SW480 (cell line): ENCODE results near the gene ACSS2.
A peak's percentile ranks its signal among the peaks of the same experiment; 100 is the strongest.
"Not testable (repeated sequence)": the region's sequence is repeated elsewhere in the genome, so short reads cannot be mapped to it uniquely, and the experiment has no call there.

Experiments
- DNase-seq: peaks from one replicate; pipeline ENCODE4 v3.0.0-alpha.2; 2016; ENCODE audit warnings: low spot score

The ACSS2 gene

DNA sequence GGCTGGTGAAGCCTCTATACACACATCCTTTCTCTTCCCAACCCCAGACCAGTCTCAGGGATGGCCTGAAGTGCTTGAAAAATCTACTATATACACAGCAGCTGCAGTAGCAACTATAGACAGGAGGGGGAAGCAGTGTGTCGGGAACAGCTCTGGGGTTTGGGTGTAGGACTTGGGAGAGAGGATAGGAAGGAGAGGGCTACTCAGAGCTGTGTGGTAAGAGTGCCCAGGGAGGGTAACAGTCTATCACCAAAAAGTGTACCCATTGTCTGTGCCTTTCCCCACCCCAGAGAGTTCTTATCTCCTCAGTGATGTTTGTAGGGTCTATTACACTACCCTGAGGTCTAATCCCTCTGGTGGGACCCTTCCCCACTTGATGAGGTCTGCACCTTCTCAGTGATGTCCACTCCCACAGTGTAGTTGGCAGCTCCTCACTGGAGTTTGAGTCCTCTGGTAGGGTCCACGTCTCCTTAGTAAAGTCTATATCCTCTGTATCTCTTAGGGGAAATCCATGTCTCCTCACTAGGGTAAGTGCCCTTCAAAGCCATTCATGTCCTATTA is 2.2 kb upstream of the ACSS2 start:
- DNase-seq, result peak; percentile 93

DNA sequence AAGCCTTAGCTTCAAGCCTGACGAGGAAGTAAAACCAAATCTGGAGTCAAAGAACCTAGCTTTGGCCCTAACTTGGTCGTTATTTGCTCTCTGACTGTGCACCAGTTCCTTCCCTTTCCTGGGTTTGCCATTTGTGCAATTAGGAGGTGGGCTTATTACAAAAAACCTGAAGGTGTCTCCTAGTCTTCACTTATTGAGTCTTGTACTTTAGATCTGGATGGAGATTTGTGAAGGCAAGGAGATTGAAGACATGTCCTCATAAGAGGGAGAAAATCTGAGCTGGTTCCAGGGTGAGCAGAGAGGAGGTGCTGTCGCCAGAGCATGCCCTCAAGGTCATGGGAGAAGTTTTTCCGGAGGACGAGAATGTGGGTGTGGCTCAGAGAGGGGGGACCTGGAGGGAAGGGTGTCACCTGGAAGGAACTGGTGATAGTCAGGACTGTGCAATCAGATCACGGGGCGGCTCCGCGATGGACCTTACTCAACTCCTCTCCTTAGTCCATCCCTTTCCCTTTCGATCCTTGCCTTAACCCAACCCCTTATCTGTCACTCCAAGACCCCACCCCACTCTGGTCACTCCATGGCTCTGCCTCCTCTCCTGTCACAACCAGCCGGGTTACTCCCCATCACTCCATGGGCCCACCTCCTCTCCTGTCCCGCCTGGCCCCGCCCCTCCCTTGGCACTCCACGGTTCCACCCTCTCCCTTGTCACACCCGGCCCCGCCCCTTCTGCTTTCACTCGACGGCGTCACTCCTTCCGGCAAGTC is 588 bp upstream of the ACSS2 start:
- DNase-seq, result peak; percentile 100

DNA sequence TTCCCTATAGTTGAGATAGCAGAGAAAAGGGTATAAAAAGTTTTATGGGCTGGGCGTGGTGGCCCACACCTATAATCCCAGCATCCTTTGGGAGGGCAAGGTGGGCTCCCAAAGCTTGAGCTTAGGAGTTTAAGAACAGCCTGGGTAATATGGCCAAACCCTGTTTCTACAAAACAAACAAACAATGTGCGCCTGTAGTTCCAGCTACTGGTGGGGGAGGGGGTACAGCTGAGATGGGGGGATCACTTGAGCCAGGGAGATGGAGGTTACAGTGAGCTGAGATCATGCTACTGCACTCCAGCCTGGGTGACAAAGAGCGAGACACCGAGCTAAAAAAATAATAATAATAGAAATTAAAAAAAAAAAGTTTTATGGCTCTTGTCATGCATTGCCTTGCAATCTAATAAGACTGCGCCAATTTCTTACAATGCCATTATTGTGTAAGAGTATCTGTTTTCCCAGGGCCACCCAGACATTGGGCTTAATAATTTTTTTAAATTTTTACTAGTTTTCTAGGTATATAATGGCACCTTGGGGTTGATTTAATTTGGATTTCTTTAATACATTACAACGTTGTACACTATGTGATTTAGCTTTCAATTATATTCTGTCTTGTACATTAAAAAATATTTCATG is 3.9 kb downstream of the ACSS2 start:
- DNase-seq, result no peak

DNA sequence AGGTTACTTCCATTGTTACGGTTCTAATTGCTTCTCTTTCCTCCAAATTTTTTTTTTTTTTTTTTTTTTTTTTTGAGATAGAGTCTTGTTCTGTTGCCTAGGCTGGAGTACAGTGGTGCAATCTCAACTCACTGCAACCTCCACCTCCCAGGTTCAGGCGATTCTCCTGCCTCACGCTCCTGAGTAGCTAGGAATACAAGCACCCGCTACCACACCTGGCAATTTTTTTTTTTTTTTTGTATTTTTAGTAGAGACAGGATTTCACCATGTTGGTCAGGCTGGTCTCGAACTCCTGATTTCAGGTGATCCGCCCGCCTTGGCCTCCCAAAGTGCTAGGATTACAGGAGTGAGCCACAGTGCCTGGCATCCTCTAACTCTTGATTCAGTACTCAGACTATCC is 4.6 kb downstream of the ACSS2 start:
- DNase-seq, result not testable (repeated sequence)

DNA sequence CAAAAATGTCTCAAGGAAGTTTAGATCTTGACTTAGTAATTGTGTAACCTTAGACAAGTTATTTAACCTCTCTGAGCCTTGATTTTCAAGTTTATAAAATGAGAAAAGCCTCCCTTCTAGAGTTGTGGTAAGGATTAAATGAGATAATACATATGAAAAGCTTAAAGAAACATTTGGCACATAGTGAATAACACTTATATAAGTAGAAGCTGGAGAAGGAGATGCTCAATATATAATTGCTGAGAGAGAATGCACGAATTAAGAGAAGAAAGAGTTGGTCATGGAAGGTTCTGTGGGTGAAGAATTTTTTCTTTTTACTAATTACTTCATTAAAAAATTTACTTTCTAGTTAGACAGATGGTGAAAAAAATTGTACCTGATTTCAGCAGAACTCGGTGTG is 5.3 kb downstream of the ACSS2 start:
- DNase-seq, result no peak

DNA sequence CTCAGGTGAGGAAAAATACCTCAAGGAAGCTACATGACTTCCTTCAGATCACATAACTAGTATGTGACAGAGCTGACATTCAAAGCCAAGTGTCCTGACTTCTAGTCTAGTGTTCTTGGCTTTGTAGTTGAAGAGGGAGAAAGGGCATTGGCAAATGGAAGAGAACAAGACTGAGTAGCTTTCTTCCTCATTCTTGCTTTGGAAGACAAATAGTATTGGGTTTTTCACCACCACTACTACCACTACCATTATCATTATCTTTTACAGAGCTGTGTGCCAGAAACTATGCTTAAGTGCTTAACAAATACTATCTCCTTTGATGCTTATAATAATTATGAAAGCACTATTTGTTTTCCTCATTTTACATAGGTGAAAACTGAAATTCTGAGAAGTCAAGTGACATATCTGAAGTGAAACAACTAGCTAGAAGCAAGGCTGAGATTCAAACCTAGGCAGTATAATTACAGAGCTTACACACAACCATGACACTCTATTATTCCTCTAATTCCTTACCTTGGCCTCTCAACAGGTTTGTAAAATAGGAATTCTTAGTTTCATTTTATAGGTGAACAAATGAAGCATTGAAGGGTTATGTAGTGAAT is 6.8 kb downstream of the ACSS2 start:
- DNase-seq, result no peak

DNA sequence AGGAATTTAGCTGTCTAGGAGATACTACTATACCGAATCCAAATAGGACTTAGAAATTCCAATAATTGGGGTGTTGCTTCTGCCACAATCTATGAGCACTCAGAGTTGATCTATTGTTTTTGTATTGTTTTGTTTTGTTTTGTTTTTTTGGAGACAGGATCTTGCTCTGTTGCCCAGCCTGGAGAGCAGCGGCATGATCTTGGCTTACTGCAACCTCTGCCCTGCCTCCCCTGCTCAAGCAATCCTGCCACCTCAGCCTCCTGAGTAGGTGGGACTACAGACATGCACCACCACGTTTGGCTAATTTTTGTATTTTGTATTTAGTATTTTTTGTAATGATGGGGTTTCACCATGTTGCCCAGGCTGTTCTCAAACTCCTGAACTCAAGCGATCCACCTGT is 7.4 kb downstream of the ACSS2 start:
- no peak for DNase-seq

DNA sequence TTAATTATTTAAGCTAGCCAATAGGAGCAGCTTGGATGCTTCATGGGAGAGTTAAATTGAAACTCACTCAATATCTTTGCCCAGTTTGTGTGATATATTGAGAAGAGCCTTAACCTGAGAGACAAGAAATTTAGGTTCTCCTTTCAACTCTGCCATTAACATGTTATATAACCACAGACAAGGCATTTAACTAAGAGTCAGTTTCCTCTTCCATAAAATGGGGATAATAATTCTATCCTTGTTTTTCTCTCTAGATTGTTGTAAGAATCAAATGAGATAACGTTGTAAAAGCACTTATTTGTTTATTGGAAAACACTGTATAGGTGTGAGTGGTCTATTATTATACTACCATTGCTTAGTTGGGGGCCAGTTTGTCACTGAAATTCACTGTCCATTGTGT is 7.8 kb downstream of the ACSS2 start:
- DNase-seq, result no peak

DNA sequence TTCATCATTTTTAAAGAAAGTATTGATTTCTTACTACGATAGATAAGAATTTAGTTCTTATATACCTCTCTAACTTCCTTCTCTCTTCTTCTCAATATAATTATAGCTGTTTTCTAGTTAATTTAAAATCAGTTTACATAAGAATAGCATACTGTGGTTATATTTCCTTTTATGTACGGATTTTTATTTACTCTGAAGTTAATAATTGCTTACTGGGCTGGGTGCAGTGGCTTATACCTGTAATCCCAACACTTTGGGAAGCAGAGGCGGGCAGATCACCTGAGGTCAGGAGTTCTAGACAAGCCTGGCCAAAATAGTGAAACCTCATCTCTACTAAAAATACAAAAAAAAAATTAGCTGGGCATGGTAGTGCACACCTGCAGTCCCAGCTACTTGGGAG is 9.7 kb downstream of the ACSS2 start:
- no peak for DNase-seq

DNA sequence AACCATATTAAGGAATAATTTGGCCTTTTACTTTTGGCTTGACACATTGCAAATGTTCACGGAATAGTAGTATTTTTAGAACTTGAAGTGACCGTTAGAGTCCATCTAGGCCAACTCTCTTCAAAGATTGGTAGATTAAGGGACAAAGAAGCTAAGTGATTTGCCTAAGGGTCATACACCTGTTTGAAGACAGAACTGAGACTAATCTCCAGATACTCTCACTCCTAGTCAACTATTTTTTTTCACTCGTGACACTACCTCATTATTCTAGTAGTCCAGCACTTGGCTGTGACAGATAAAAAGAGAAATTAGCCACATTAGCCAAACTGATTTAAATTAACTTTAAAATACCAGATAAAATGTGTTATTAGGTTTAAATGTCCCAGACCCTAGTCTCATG is 10.6 kb downstream of the ACSS2 start:
- DNase-seq, result no peak

DNA sequence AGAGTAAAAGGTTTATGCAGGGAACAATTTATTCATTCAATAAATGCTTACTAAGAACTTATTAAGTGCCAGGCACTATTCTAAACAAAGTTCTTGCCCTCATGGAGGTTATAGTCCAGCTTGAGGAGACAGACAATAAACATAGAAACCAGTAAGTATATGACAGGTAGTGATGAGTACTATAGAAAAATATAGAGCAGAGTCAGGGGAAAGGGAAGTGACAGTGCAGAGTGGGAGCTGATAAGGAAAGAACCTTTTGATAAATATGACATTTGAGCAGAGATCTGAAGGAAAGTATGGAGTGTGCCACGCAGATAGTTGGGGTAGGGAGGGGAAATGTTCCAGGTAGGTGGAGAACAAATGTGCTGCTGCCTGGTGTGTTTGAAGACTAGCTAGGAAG is 12.1 kb downstream of the ACSS2 start:
- DNase-seq, result no peak

DNA sequence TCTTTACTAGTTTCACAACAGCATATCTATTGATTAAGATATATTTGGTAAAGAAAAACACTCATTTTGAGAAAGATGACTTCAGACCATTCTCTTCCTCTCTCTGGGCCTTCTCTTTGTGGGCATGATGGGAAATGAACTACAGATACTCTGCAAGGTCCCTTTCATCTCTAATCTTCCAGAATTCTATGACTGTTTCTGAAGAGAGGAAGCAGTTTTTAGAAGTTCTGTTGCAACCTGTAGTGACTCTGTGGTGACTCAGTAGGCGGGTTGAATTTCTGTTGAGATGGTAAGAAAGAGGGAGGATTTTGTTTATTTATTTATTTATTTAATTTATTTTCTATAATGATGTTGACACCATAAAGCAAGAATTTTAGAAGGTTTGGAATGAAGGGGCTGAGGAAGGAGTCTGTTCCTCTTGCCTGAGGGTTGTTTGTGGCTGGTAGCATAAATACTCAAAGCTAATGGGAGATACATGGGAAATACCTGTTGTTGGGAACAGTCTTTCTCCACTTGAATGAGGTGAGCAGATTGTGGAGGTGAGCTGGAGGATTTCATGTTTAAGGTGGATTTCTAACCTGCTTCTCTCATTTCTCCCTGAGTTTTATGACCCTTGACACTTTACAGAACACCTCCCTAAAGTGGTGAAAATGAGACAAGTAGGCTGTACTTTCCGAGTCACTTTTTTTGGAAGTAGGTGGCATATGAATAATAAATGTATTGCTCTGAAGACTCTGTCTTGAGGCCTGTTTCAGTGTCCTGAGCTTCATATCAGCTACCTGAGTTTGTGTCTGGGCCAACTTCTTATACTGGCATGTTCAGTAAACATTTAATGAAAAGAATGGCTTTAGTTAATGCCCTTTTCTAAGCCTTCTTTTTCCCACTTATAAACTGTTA is 15.0 kb downstream of the ACSS2 start:
- peak; percentile 39 for DNase-seq

DNA sequence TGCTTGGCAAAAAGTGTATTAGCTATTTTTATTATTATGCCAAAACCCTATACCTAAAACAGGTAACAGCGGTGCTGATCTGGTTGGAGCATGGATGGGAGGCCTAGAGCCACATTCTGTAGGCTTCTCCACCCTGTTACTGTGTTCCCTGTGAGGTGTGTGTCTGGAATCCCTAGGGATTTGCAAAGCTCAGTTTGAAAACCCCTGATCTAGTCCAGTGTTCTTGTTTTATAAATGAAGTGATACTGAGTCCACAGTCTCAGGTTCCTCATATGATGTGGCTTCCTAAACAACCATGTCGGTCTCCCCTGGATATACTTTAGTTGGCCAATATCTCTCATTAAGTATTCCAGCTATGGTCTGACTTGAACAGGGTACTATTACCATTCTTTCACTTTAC is 16.3 kb downstream of the ACSS2 start:
- no peak for DNase-seq

DNA sequence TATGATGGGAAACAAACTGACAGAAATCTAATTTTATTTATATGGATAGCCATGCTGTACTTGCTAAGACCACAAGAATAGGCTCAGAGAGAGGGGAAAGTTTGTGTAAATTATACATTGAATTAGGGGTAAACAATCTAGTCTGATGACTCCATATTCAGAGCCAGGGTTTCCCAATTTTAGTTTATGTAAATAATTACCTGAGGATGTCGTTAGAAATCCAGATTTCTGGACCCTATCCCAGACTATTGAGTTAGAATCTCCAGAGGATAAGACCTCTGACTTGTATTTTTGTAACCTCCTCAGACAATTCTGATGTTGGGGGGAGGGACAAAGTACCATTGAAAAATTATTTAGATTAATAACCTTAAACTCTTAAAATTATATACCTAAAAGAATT is 18.3 kb downstream of the ACSS2 start:
- no peak for DNase-seq

DNA sequence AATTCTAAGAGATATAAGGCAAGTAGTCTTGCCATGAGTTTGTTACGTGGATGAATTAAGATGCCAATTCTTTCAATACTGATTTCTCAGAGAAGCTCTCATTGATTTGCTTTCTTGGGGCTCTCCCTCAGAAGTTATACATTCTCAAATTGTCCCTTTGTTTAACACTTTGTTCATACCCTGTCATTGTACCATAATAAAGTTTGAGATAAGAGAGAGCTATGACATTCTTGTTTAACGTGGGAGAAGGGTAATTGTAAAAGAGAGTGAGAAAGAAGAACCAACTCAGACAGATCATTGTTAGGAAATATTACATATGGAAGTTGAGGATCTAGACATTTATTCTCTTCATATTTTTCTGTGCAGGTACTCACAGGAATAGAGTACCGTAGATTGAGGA is 19.1 kb downstream of the ACSS2 start:
- no peak for DNase-seq

DNA sequence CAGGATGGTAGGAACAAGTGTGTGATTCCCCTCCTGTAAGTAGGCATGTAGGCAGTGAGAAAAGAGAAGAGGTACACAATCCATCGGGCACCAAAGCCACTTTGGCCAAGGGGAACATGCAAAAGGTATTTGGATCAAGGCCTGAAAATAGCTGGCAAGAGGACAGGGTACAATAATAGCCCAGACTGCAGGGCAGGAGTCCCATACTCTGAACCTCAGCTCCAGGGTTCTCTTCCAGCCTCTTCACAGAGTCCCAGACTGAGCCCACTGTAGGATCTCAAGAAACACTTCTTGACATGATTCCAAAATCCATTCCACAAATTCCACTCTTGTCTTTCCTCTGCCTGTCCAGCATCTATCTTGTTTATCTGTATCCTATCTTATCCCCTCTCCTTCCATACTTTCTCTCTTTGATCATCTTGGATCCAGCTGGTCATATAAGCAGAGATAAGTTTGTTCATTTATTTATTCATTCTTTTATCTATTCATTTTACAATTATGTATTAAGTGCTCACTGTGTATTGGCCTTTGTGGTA is 19.7 kb downstream of the ACSS2 start:
- no peak for DNase-seq

DNA sequence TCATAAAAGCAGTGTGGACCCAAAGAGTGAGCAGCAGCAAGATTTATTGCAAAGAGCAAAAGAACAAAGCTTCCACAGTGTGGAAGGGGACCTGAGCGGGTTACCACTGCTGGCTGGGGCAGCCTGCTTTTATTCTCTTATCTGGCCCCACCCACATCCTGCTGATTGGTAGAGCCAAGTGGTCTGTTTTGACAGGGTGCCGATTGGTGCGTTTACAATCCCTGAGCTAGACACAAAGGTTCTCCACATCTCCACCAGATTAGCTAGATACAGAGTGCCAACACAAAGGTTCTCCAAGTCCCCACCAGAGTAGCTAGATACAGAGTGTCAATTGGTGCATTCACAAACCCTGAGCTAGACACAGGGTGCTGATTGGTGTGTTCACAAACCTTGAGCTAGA is 21.7 kb downstream of the ACSS2 start:
- DNase-seq, result not testable (repeated sequence)

DNA sequence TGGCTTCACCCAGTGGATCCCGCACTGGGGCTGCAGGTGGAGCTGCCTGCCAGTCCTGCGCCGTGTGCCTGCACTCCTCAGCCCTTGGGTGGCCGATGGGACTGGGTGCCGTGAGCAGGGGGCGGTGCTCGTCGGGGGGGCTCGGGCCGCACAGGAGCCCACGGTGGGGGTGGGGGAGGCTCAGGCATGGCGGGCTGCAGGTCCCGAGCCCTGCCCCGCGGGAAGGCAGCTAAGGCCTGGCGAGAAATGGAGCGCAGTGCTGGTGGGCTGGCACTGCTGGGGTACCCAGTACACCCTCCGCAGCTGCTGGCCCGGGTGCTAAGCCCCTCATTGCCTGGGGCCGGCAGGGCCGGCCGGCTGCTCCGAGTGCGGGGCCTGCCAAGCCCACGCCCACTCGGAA is 22.3 kb downstream of the ACSS2 start:
- DNase-seq, result not testable (repeated sequence)

DNA sequence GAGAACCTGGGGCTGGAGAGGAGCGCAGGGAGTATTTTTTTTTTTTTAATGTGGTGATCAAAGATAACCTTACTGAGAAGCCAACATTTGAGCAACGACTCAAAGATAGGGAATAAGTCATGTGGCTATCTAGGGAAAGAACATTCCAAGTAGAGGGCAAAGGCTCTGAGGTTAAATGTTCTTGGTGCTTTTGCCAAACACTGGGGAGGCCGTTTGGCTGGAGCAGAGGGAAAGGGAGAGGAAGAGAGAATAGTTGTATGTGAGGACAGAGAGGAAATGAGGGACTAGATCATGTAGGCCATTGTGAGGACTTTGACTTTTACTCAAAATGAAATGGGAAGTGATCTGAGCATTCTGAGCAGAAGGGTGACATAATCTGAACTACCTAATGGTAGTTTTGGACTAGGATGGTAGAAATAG is 27.8 kb downstream of the ACSS2 start:
- no peak for DNase-seq

DNA sequence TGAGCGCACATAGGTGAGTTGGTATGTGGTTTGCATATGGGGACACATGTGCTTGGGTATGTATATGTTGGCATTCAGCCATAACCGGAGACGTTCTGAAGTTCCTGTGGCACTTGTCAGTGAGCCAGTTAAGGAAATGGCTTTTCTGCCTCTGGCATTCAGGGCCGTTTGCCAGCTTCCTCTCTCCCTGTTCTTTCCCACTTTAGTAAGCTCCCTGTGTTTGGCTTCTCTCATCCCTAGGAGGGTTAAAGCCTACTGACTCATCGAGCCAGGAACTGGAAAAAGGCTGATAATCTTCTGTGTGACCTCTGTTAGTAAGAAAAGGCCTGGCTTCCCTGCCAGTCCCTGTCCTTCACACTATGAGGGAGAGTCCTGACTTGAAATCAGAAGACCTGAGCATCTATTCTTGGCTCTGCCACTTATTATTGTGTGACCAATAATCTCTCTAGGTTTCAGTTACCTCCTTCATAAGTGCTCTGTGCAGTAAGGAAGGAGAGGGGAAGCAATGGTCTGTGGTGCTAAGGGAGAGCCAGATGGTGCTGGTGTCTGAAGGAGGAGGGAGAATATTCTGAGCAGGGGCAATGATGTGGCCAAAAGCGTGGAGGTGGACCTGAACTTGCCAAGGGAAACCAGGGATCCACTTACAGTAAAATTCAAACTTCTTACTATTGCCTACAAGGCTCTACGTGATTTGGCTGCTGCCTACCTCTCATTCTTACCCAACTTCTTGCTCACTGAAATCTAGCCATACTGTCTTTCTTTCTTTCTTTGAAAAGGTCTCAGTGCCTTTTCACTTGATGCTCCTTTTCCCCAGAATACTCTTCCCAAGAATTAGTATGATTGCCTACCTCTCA is 31.4 kb downstream of the ACSS2 start:
- peak; percentile 93 for DNase-seq

DNA sequence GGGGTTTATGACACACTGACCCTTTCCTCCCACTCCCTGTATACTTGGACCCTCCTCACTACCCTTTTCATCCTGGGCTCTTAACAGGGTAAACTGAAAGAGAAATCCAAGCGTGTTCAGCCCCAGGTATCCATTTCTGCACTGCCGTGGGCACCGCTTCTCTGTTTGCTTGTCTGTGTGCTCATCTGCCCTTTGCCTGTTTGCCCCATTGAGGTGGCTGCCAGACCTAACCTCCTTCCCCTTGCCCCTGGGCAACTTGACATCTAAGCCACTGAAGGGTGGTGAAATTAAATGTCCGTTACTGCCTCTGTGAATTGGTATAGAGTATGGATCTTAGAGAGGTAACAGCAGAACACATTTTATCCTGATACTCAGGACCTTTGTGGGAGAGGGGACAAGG is 38.7 kb downstream of the ACSS2 start:
- DNase-seq, result no peak
